Gastrocnemius medialis (tissue), 4 donors: ENCODE data around the gene HES7. TPM values are rescaled to one million over a fixed set of nuclear protein-coding genes. Genes with fewer than 3 reads are reported as not detected.
"Not testable (repeated sequence)": the region's sequence is repeated elsewhere in the genome, so short reads cannot be mapped to it uniquely, and the experiment has no call there.

Source experiments
- ATAC-seq, 2 donors: fragments of 150-250 bp; one replicate each; pipeline ENCODE4 v1.9.1; 2016
- DNase-seq, 2 donors: peaks; one replicate each; pipeline ENCODE4 v3.0.0-alpha.2; 2019
- H3K27ac ChIP-seq, 4 donors: fragments of 200-600 bp; sonication (generic); 1 replicate in 1 of 4; 2 replicates in 3 of 4; pipeline ENCODE4 v1.5.1; 2016 to 2018; ENCODE audit warnings: mild to moderate bottlenecking in 2 of 4, moderate library complexity in 1 of 4
- H3K27me3 ChIP-seq, 3 donors: fragments of 200-600 bp; sonication (generic) in 2 of 3; 1 replicate in 1 of 3; 2 replicates in 2 of 3; pipeline versions ENCODE4 v1.5.1 to v1.6.0; 2016 to 2019; ENCODE audit warnings: mild to moderate bottlenecking in 1 of 3, moderate library complexity in 1 of 3
- H3K36me3 ChIP-seq, 2 donors: fragments of 200-600 bp; sonication (generic) in 1 of 2; one replicate each; pipeline ENCODE4 v1.5.1; 2017 to 2018
- H3K4me1 ChIP-seq, 2 donors: fragments of 200-600 bp; sonication (generic) in 1 of 2; one replicate each; pipeline ENCODE4 v1.5.1; 2016 to 2017; ENCODE audit warnings: mild to moderate bottlenecking in 2 of 2
- H3K4me3 ChIP-seq, 4 donors: fragments of 200-600 bp; sonication (generic) in 3 of 4; 1 replicate in 1 of 4; 2 replicates in 3 of 4; pipeline ENCODE4 v1.5.1; 2016 to 2019; ENCODE audit warnings: mild to moderate bottlenecking in 2 of 4
- H3K9me3 ChIP-seq, 3 donors: fragments of 200-600 bp; sonication (generic) in 2 of 3; 1 replicate in 1 of 3; 2 replicates in 2 of 3; pipeline ENCODE4 v1.5.1; 2016 to 2019
- CTCF ChIP-seq, 5 experiments: fragments of 450-650 bp in 3 of 5; fragments of 200-600 bp in 2 of 5; sonication (generic) in 2 of 5; IDR thresholded peaks in 4 of 5; conservative IDR thresholded peaks in 1 of 5; 1 replicate in 4 of 5; 2 replicates in 1 of 5; pipeline ENCODE4 v1.5.1; 2016 to 2019; ENCODE audit warnings: antibody characterized with exemption in 5 of 5, mild to moderate bottlenecking in 3 of 5, moderate library complexity in 3 of 5
- POLR2A ChIP-seq, 2 donors: fragments of 450-650 bp; IDR thresholded peaks; one replicate each; pipeline ENCODE4 v1.6.1; 2017; ENCODE audit warnings: antibody characterized with exemption in 2 of 2, mild to moderate bottlenecking in 2 of 2, moderate library complexity in 2 of 2
- in situ Hi-C, 4 donors: fragments of 200-750 bp; cut with MboI; loops; one replicate each; pipeline versions ENCODE4 v1.15.0 to v1.8.0; 2017; ENCODE audit warnings: low sequenced_read_pairs in 4 of 4
- intact Hi-C: fragments of 100-400 bp; cut with DNase I; formaldehyde crosslinking; loops from one replicate; pipeline ENCODE4 v1.15.1; 2023; ENCODE audit warnings: low total_unique reads
- total RNA-seq, 4 donors: library from RNA; depleted of rRNA; stranded (reverse); fragments of >200 nt; gene quantifications; one replicate each; pipeline versions ENCODE4 v1.1.0 to v1.2.3, GENCODE V29; 2016

HES7 gene
- total RNA-seq: not detected

GRCh38 chr17:8123695-8124349 is at the start of gene HES7:
Gene HES7 (minus strand): TSS chr17:8124106. CDS start chr17:8124084, 22 bp downstream.
- TF ChIP-seq CTCF (IDR thresholded peaks at IDR 0.05 in 4 of 5, conservative IDR thresholded peaks at IDR 0.05 in 1 of 5) (no peak), POLR2A (IDR thresholded peaks at IDR 0.05) (no peak)
- H3K27me3 ChIP-seq: peaks cover 31 to 44% (median 37%) of the 10 kb centered on the region in 3 donors
- H3K4me3 ChIP-seq: peak within 1 kb of the TSS; percentile 56 to 71 (median 60)
- peaks cover 58 to 64% of the 10 kb centered on the region in 2 donors for H3K4me1 ChIP-seq
- in situ Hi-C loops: loop anchor here in 2 of 4 donors (10.0 kb wide), 2 partner anchors 51 to 61 kb away; partner anchors contain the start of gene TMEM107 (in 1 of the 2)
- intact Hi-C loops: no loop called here
- DNase-seq (no peak), ATAC-seq (no peak)
- H3K36me3 ChIP-seq: no peaks in the 10 kb centered on the region
- H3K9me3 ChIP-seq: no peaks in the 10 kb centered on the region
- H3K27ac ChIP-seq: peak within 1 kb of the TSS in 1 of 4 donors; percentile 4

- peaks cover 8 to 25% of the 10 kb centered on the region in 2 donors for H3K4me1 ChIP-seq
- peak overlapping the region; percentile 77 to 91 (median 85) for H3K27ac ChIP-seq
- ATAC-seq: peak; percentile 95 to 96
- TF ChIP-seq CTCF (IDR thresholded peaks at IDR 0.05 in 4 of 5, conservative IDR thresholded peaks at IDR 0.05 in 1 of 5): peak in 1 of 5 experiments; percentile 9
- TF ChIP-seq POLR2A (IDR thresholded peaks at IDR 0.05): peak; percentile 99 to 100
- H3K4me3 ChIP-seq: peak overlapping the region; percentile 29 to 54 (median 45)
- H3K27me3 ChIP-seq: no peaks in the 10 kb centered on the region
- intact Hi-C loops: loop anchor here (1.0 kb wide), 2 partner anchors 9 to 13 kb away; no protein-coding TSS in a partner anchor
- in situ Hi-C loops: loop anchor here in 1 of 4 donors (10.0 kb wide), 1 partner anchor 48 kb away; the partner anchor contains the start of gene HES7
- DNase-seq: peak; percentile 74 to 85
- H3K9me3 ChIP-seq: no peaks in the 10 kb centered on the region
- no peaks in the 10 kb centered on the region for H3K36me3 ChIP-seq
These were observed 49.4 kb upstream of the HES7 start for GRCh38 chr17:8173056-8173870.

- intact Hi-C loops, DNase-seq, H3K27ac ChIP-seq, H3K36me3 ChIP-seq, H3K4me3 ChIP-seq, ATAC-seq, H3K9me3 ChIP-seq, H3K27me3 ChIP-seq, H3K4me1 ChIP-seq: not testable (repeated sequence)
- in situ Hi-C loops: loop anchor here in 1 of 4 donors (10.0 kb wide), 1 partner anchor 45 kb away; the partner anchor contains the start of gene HES7
These were observed 46.3 kb upstream of the HES7 start for GRCh38 chr17:8170186-8170585.

- H3K27me3 ChIP-seq: no peaks in the 10 kb centered on the region
- in situ Hi-C loops: no loop called here
- DNase-seq (no peak), ATAC-seq (no peak)
- H3K27ac ChIP-seq: no peak overlapping the region
- no peak for TF ChIP-seq CTCF (IDR thresholded peaks at IDR 0.05 in 4 of 5, conservative IDR thresholded peaks at IDR 0.05 in 1 of 5)
- TF ChIP-seq POLR2A (IDR thresholded peaks at IDR 0.05): no peak
- intact Hi-C loops: no loop called here
- no peaks in the 10 kb centered on the region for H3K36me3 ChIP-seq
- peaks cover 19 to 23% of the 10 kb centered on the region in 2 donors for H3K4me1 ChIP-seq
- H3K4me3 ChIP-seq: no peak overlapping the region
- no peaks in the 10 kb centered on the region for H3K9me3 ChIP-seq
These were observed 43.6 kb upstream of the HES7 start for GRCh38 chr17:8167526-8167925.

- H3K4me1 ChIP-seq: peaks cover 20 to 23% of the 10 kb centered on the region in 2 donors
- no peaks in the 10 kb centered on the region for H3K27me3 ChIP-seq
- no peaks in the 10 kb centered on the region for H3K36me3 ChIP-seq
- in situ Hi-C loops: no loop called here
- H3K27ac ChIP-seq: no peak overlapping the region
- no peak for ATAC-seq
- H3K4me3 ChIP-seq: no peak overlapping the region
- no peaks in the 10 kb centered on the region for H3K9me3 ChIP-seq
- intact Hi-C loops: no loop called here
- TF ChIP-seq CTCF (IDR thresholded peaks at IDR 0.05 in 4 of 5, conservative IDR thresholded peaks at IDR 0.05 in 1 of 5): no peak
- TF ChIP-seq POLR2A (IDR thresholded peaks at IDR 0.05): no peak
- DNase-seq: no peak
These were observed 42.8 kb upstream of the HES7 start for GRCh38 chr17:8166731-8167130.
